ENCODE measurements around the gene GRID2.

GRCh38 chr4:92265798-92266197 lies 38.0 kb upstream of the GRID2 start:
- no peak for TF ChIP-seq CTCF (conservative IDR thresholded peaks at IDR 0.05; ENCODE audit: low read depth, low read length)
- no peak for TF ChIP-seq MAZ (IDR thresholded peaks at IDR 0.05; ENCODE audit: borderline replicate concordance, low read depth, low read length)
